ENCODE measurements around the gene UTP14A. TPM values are rescaled to one million over a fixed set of nuclear protein-coding genes. Genes with fewer than 3 reads are reported as not detected.
A peak's percentile ranks its signal among the peaks of the same experiment; 100 is the strongest.

The UTP14A gene
- total RNA-seq, 1 experiment from 2014 or later, result 6.9 TPM

- in situ Hi-C loops (cut with HindIII; ENCODE audit: low pct_unique_long_range_greater_than_20kb, low sequenced_read_pairs), result no loop called here
- no peak for DNase-seq (ENCODE audit: low read depth)
Measured at GRCh38 chrX:129938081-129938480, 32.1 kb downstream of the UTP14A start.

- no peak for DNase-seq (ENCODE audit: low read depth)
- in situ Hi-C loops (cut with HindIII; ENCODE audit: low pct_unique_long_range_greater_than_20kb, low sequenced_read_pairs), result no loop called here
Measured at GRCh38 chrX:129939986-129940385, 34.0 kb downstream of the UTP14A start.

- no peak for DNase-seq (ENCODE audit: low read depth)
- in situ Hi-C loops (cut with HindIII; ENCODE audit: low pct_unique_long_range_greater_than_20kb, low sequenced_read_pairs), result no loop called here
Measured at GRCh38 chrX:129940721-129941120, 34.8 kb downstream of the UTP14A start.

GRCh38 chrX:129945131-129945530 lies 39.2 kb downstream of the UTP14A start:
- no peak for DNase-seq (ENCODE audit: low read depth)
- in situ Hi-C loops (cut with HindIII; ENCODE audit: low pct_unique_long_range_greater_than_20kb, low sequenced_read_pairs), result no loop called here

- in situ Hi-C loops (cut with HindIII; ENCODE audit: low pct_unique_long_range_greater_than_20kb, low sequenced_read_pairs), result no loop called here
- DNase-seq (ENCODE audit: low read depth), result no peak
Measured at GRCh38 chrX:129953334-129953648, 47.3 kb downstream of the UTP14A start.

GRCh38 chrX:129953881-129954280 lies 47.9 kb downstream of the UTP14A start:
- in situ Hi-C loops (cut with HindIII; ENCODE audit: low pct_unique_long_range_greater_than_20kb, low sequenced_read_pairs), result no loop called here
- DNase-seq (ENCODE audit: low read depth), result no peak

- in situ Hi-C loops (cut with HindIII; ENCODE audit: low pct_unique_long_range_greater_than_20kb, low sequenced_read_pairs), result no loop called here
- no peak for DNase-seq (ENCODE audit: low read depth)
Measured at GRCh38 chrX:129954804-129955203, 48.8 kb downstream of the UTP14A start.

GRCh38 chrX:129955682-129956081 lies 49.7 kb downstream of the UTP14A start:
- DNase-seq (ENCODE audit: low read depth), result no peak
- in situ Hi-C loops (cut with HindIII; ENCODE audit: low pct_unique_long_range_greater_than_20kb, low sequenced_read_pairs), result no loop called here

- DNase-seq (ENCODE audit: low read depth), result no peak
- in situ Hi-C loops (cut with HindIII; ENCODE audit: low pct_unique_long_range_greater_than_20kb, low sequenced_read_pairs), result no loop called here
Measured at GRCh38 chrX:129956145-129956544, 50.2 kb downstream of the UTP14A start.

- in situ Hi-C loops (cut with HindIII; ENCODE audit: low pct_unique_long_range_greater_than_20kb, low sequenced_read_pairs), result no loop called here
- peak; percentile 2 for DNase-seq (ENCODE audit: low read depth)
Measured at GRCh38 chrX:129956765-129957164, 50.8 kb downstream of the UTP14A start.

- DNase-seq (ENCODE audit: low read depth), result peak; percentile 58
- in situ Hi-C loops (cut with HindIII; ENCODE audit: low pct_unique_long_range_greater_than_20kb, low sequenced_read_pairs), result no loop called here
Measured at GRCh38 chrX:129957241-129958082, 51.5 kb downstream of the UTP14A start.

GRCh38 chrX:129958083-129958465 lies 52.1 kb downstream of the UTP14A start:
- in situ Hi-C loops (cut with HindIII; ENCODE audit: low pct_unique_long_range_greater_than_20kb, low sequenced_read_pairs), result no loop called here

GRCh38 chrX:129958814-129959492 lies 53.0 kb downstream of the UTP14A start:
- in situ Hi-C loops (cut with HindIII; ENCODE audit: low pct_unique_long_range_greater_than_20kb, low sequenced_read_pairs), result no loop called here

More at GRCh38 chrX:129958083-129958465, 52.1 kb downstream of the UTP14A start:
- DNase-seq (ENCODE audit: low read depth), result no peak

GRCh38 chrX:129959493-129959832 lies 53.5 kb downstream of the UTP14A start:
- in situ Hi-C loops (cut with HindIII; ENCODE audit: low pct_unique_long_range_greater_than_20kb, low sequenced_read_pairs), result no loop called here
- no peak for DNase-seq (ENCODE audit: low read depth)

More at GRCh38 chrX:129958814-129959492, 53.0 kb downstream of the UTP14A start:
- no peak for DNase-seq (ENCODE audit: low read depth)

- in situ Hi-C loops (cut with HindIII; ENCODE audit: low pct_unique_long_range_greater_than_20kb, low sequenced_read_pairs), result no loop called here
- DNase-seq (ENCODE audit: low read depth), result peak; percentile 77
Measured at GRCh38 chrX:129961180-129962083, 55.5 kb downstream of the UTP14A start.

GRCh38 chrX:129963729-129964128 lies 57.8 kb downstream of the UTP14A start:
- DNase-seq (ENCODE audit: low read depth), result no peak
- in situ Hi-C loops (cut with HindIII; ENCODE audit: low pct_unique_long_range_greater_than_20kb, low sequenced_read_pairs), result no loop called here

- no peak for DNase-seq (ENCODE audit: low read depth)
- in situ Hi-C loops (cut with HindIII; ENCODE audit: low pct_unique_long_range_greater_than_20kb, low sequenced_read_pairs), result no loop called here
Measured at GRCh38 chrX:129965166-129965565, 59.2 kb downstream of the UTP14A start.

GRCh38 chrX:129968968-129969367 lies 63.0 kb downstream of the UTP14A start:
- DNase-seq (ENCODE audit: low read depth), result no peak
- in situ Hi-C loops (cut with HindIII; ENCODE audit: low pct_unique_long_range_greater_than_20kb, low sequenced_read_pairs), result no loop called here

GRCh38 chrX:129976441-129976840 lies 70.5 kb downstream of the UTP14A start:
- no peak for DNase-seq (ENCODE audit: low read depth)
- in situ Hi-C loops (cut with HindIII; ENCODE audit: low pct_unique_long_range_greater_than_20kb, low sequenced_read_pairs), result no loop called here
